ENCODE data around the gene S100B.

Gene S100B

DNA sequence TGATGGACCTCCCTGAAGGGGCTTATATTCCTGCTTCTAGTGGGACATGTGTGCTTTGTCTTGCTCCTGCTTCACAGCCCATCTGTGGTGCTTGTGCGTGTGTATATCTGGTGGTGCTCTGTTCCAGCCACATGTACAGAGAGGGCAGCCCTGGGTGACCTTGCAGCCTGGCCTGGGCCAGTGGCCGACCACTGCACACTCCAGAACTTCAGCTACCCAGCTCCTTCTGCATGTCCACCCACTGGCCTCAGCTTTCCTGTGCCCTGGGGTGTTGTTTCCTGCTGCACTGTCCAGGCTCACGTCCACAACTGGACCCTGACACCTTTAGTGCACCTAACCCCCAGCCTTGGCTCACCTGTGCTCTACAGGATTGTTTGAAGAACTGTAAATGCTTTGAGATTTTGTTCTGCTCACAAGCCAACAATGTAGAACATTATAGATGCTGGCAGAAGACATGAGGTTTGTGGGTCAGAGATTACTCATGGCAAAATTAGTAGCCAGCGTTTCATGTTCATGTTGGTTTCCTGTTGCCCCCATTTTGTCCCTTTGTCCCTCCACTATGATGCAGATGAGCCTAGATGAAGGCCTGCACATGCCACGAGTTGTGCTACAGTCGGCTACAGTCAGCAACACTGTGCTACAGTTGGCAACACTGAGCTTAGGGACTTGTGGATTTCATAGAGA lies 5.3 kb upstream of the S100B start:
- H3K9ac ChIP-seq (ENCODE audit: low read length): no peak overlapping the region
- H3K36me3 ChIP-seq (ENCODE audit: control insufficient read depth, insufficient read depth, low read length): no peaks in the 10 kb centered on the region
- no peaks in the 10 kb centered on the region for H3K4me1 ChIP-seq (ENCODE audit: control insufficient read depth, insufficient read depth, low read length)
- no peaks in the 10 kb centered on the region for H3K27me3 ChIP-seq (ENCODE audit: control insufficient read depth, insufficient read depth, low read length)
- H3K4me3 ChIP-seq (ENCODE audit: low read length): no peak overlapping the region
- no peaks in the 10 kb centered on the region for H3K9me3 ChIP-seq (ENCODE audit: control insufficient read depth, low read length)

DNA sequence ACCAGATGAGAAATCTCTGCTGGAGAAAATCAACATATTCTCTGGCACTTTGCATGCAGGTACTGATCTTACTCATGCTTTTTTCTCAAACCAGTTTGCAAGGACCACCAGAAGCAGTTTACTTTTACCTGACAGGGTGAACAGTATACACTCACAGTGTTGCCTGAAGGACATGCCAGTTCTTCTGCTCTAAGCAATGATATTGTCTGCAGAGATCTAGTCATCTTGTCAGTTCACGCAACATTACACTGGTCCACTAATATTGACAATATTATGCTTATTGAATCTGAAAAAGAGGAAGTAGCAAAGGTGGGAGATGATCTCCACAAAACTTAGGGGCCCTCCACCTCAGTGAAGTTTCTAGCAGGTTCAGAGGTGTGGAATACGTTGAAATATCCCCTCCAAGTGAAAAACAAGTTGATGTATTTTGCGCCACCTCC lies 3.8 kb upstream of the S100B start:
- Histone ChIP-seq H3K36me3 (ENCODE audit: control insufficient read depth, insufficient read depth, low read length) (no peaks in the 10 kb centered on the region), H3K4me1 (ENCODE audit: control insufficient read depth, insufficient read depth, low read length) (no peaks in the 10 kb centered on the region), H3K9ac (ENCODE audit: low read length) (no peak overlapping the region), H3K4me3 (ENCODE audit: low read length) (no peak overlapping the region), H3K9me3 (ENCODE audit: control insufficient read depth, low read length) (no peaks in the 10 kb centered on the region), H3K27me3 (ENCODE audit: control insufficient read depth, insufficient read depth, low read length) (no peaks in the 10 kb centered on the region)

DNA sequence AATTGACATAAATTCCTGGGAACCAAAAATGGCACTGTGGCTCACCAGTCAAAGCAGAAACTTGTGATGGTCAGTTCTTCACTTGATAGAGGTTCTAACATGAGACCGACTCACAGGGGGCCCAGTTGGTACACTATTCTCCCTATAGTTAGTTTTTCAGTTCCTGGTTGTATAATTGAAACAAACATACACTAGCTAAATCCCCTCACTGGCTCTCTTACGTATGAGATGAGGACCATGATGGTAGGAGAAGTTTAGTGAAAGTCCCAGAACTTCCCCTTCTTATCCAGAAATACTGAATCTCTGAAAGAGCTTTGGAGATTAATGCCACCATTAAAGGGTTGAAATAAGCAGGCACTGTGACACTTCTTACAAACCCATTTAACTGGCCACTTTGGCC lies 2.8 kb upstream of the S100B start:
- no peaks in the 10 kb centered on the region for H3K36me3 ChIP-seq (ENCODE audit: control insufficient read depth, insufficient read depth, low read length)
- no peaks in the 10 kb centered on the region for H3K27me3 ChIP-seq (ENCODE audit: control insufficient read depth, insufficient read depth, low read length)
- no peaks in the 10 kb centered on the region for H3K9me3 ChIP-seq (ENCODE audit: control insufficient read depth, low read length)
- no peak overlapping the region for H3K9ac ChIP-seq (ENCODE audit: low read length)
- H3K4me1 ChIP-seq (ENCODE audit: control insufficient read depth, insufficient read depth, low read length): peaks cover under 1% of the 10 kb centered on the region
- no peak overlapping the region for H3K4me3 ChIP-seq (ENCODE audit: low read length)

DNA sequence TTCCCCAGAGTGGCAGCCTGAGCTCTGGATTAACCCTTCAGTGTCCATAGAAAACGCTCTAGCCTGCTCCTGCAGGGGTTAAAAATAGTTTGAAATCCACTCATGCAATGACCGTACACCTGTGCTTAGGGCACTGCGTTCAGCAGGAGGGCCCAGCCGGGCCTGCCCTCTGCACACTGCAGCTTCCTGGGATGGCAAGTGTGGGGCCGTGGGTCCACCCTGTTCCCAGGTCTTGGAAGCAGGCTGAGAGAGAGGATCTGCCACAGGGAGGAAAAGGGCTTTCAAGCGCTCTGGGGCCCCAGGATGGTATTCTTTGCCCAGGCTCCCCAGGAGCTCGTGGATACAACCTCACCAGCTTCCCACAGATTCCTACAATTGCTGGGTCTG lies 1.5 kb upstream of the S100B start:
- Histone ChIP-seq H3K9ac (ENCODE audit: low read length) (no peak overlapping the region), H3K36me3 (ENCODE audit: control insufficient read depth, insufficient read depth, low read length) (no peaks in the 10 kb centered on the region), H3K27me3 (ENCODE audit: control insufficient read depth, insufficient read depth, low read length) (no peaks in the 10 kb centered on the region), H3K9me3 (ENCODE audit: control insufficient read depth, low read length) (no peaks in the 10 kb centered on the region), H3K4me1 (ENCODE audit: control insufficient read depth, insufficient read depth, low read length) (peaks cover 13% of the 10 kb centered on the region), H3K4me3 (ENCODE audit: low read length) (no peak overlapping the region)

DNA sequence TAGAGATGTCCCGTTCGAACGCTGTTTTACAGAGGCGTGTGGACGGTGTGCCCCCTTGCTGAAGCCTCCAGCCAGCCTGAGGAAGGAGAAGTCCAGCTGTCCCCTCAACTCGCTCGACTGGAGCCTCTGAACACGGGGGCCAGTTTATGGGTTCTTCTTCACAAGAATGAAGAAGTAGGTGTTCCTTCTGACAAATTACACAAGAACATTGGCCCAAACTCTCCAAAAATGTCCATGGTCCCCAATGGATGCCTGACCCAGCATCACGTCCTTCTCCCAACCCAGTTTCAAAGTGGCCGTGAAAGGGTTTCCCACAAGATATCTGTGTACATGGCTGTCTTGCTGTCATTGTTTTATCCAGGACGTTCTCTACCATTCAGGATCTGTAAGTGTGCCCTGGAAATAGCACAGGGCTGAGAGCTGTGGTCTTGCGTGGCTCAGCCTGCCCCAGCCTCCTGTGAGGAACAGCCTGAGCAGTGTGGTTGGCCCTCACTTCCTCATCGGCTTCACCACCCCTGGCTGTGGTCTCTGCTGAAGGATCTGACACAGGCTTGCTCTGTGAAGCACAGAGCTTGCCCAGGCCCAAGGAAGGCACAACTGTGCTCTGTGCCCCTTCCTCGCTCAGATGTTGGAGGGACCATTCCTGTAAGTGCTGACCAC lies 1.0 kb upstream of the S100B start:
- H3K27me3 ChIP-seq (ENCODE audit: control insufficient read depth, insufficient read depth, low read length): no peaks in the 10 kb centered on the region
- no peaks in the 10 kb centered on the region for H3K36me3 ChIP-seq (ENCODE audit: control insufficient read depth, insufficient read depth, low read length)
- H3K9me3 ChIP-seq (ENCODE audit: control insufficient read depth, low read length): no peaks in the 10 kb centered on the region
- no peak overlapping the region for H3K9ac ChIP-seq (ENCODE audit: low read length)
- H3K4me1 ChIP-seq (ENCODE audit: control insufficient read depth, insufficient read depth, low read length): peaks cover 18% of the 10 kb centered on the region
- H3K4me3 ChIP-seq (ENCODE audit: low read length): no peak overlapping the region

DNA sequence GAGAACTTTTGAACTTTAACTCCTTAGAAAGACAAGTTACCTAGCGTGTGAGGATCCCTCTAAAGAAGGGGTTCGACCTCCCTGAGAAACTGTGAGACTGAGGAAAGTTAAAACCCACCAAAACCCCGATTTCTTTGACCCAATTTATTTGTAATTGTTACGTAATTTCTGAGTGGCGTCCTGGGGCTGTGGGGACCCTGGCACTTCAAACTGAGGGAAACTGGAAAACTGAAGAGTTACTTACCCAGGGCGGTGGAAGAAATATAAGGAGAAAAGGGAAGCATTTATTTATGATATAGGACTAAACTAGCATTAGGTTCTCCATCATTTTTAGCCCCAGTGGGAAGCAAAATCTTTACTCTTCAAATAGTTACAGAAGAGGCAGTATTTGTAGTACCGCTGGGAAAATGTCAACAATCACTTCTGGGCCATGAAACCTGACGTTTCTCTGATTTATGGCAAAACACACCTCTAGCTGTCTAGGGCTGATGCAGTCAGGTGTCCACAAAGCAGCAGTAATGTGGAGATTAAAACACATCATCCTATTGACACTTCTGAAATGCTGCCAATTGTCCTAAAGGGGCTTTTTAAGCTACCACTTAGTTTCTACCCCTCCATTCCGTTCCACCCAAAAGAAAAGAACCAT lies 430 bp downstream of the S100B start:
- Histone ChIP-seq H3K4me1 (ENCODE audit: control insufficient read depth, insufficient read depth, low read length) (peaks cover 24% of the 10 kb centered on the region), H3K36me3 (ENCODE audit: control insufficient read depth, insufficient read depth, low read length) (no peaks in the 10 kb centered on the region), H3K9me3 (ENCODE audit: control insufficient read depth, low read length) (no peaks in the 10 kb centered on the region), H3K4me3 (ENCODE audit: low read length) (no peak overlapping the region), H3K9ac (ENCODE audit: low read length) (no peak overlapping the region), H3K27me3 (ENCODE audit: control insufficient read depth, insufficient read depth, low read length) (no peaks in the 10 kb centered on the region)

DNA sequence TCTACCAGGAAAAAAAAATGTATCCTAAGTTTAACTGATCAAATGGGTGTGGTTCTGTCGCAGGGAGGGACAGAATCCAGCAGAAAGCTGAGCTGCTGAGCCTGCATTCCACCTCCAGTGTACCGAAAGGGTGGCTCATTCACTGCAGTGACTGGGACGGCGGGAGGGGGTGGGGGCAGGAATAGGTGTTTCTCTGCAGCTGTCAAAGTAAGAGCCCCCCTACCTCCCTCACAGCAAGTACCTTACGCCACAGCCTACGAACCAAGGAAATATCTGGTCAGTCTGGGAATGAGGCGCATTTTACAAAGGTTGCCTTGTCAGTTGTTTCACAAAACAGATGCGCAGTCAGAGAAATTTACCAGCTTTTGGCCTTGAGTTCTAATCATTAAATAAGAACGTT lies 1.7 kb downstream of the S100B start:
- Histone ChIP-seq H3K27me3 (ENCODE audit: control insufficient read depth, insufficient read depth, low read length) (no peaks in the 10 kb centered on the region), H3K4me1 (ENCODE audit: control insufficient read depth, insufficient read depth, low read length) (peaks cover 34% of the 10 kb centered on the region), H3K4me3 (ENCODE audit: low read length) (no peak overlapping the region), H3K9ac (ENCODE audit: low read length) (no peak overlapping the region), H3K36me3 (ENCODE audit: control insufficient read depth, insufficient read depth, low read length) (no peaks in the 10 kb centered on the region), H3K9me3 (ENCODE audit: control insufficient read depth, low read length) (no peaks in the 10 kb centered on the region)

DNA sequence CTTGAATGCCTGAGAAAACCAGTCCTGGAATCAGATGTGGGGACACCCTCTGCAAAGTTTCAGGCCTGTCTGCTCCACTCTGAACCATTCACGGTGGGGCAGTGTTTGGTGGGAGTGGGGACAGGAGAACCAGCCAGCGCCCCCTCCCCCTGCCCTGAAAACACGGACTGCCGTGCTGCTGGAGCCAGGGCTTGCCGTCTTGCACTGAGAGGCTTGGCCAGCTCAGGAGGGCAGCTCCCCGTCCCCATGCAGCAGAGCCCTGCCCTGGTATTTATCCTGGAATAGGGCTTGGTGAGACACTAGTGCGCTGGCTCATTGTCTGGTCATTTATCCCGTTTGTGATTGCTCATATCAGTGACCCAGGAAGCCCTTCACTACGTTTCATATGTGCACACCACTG lies 3.9 kb downstream of the S100B start:
- no peak overlapping the region for H3K9ac ChIP-seq (ENCODE audit: low read length)
- H3K9me3 ChIP-seq (ENCODE audit: control insufficient read depth, low read length): no peaks in the 10 kb centered on the region
- no peak overlapping the region for H3K4me3 ChIP-seq (ENCODE audit: low read length)
- H3K36me3 ChIP-seq (ENCODE audit: control insufficient read depth, insufficient read depth, low read length): no peaks in the 10 kb centered on the region
- no peaks in the 10 kb centered on the region for H3K27me3 ChIP-seq (ENCODE audit: control insufficient read depth, insufficient read depth, low read length)
- peaks cover 34% of the 10 kb centered on the region for H3K4me1 ChIP-seq (ENCODE audit: control insufficient read depth, insufficient read depth, low read length)

DNA sequence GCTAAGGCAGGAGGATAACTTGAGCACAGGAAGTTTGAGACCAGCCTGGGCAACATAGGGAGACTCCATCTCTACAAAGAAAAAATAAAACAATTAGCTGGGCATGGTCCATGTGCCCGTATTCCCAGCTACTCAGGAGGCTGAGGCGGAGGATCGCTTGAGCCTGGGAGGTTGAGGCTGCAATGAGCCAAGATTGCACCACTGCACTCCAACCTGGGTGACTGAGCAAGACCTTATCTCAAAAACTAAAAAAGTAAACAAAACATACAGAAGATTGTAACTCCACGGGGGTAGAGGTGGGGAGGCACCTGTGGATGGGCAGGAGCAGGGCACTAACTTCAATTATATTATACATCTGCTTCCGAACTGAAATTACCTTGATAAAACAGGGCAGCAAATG lies 4.6 kb downstream of the S100B start:
- H3K4me1 ChIP-seq (ENCODE audit: control insufficient read depth, insufficient read depth, low read length): peaks cover 34% of the 10 kb centered on the region
- no peak overlapping the region for H3K9ac ChIP-seq (ENCODE audit: low read length)
- H3K36me3 ChIP-seq (ENCODE audit: control insufficient read depth, insufficient read depth, low read length): no peaks in the 10 kb centered on the region
- H3K4me3 ChIP-seq (ENCODE audit: low read length): no peak overlapping the region
- H3K27me3 ChIP-seq (ENCODE audit: control insufficient read depth, insufficient read depth, low read length): no peaks in the 10 kb centered on the region
- no peaks in the 10 kb centered on the region for H3K9me3 ChIP-seq (ENCODE audit: control insufficient read depth, low read length)

DNA sequence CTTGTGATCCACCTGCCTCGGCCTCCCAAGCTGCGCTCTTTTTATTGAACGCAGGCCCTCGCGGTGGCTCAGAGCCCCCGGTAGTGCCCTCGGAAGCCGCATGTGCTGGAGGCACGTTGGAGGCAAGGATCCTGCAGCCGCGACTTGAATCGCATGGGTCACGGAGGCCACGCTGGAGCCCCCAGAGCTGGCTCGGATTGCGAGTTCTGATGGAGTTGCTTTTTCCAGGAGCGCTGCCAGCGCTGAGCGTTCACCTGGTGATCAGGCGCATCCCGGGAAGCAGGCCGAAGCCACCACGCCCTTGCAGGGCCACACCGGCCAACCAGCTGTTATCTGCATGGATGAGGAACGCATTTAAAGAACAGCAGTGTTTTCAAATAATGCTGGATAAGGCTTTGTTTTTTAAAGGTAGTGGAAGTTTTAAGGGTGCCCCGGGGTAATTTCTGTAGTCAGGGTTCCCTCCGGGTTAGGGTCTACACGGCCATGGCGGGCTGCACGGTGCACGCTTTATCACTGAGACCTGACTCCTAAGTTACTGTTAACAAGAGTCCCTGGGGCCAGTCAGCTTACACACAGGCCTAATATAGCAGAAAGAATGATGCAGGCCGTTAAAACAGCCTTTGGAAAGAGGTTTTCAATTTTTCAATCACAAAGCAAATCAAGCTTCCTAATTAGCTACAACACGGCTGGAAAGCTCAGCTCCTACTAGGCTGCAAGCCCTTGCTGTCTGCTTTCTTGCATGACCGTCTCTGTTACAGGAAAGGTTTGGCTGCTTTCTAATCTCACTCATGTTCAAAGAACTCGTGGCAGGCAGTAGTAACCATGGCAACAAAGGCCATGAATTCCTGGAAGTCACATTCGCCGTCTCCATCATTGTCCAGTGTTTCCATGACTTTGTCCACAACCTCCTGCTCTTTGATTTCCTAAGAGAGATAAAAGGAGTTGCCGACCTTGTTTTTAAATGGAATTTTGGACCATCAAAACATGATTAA lies 6.0 kb downstream of the S100B start:
- Histone ChIP-seq H3K27me3 (ENCODE audit: control insufficient read depth, insufficient read depth, low read length) (no peaks in the 10 kb centered on the region), H3K9me3 (ENCODE audit: control insufficient read depth, low read length) (no peaks in the 10 kb centered on the region), H3K4me3 (ENCODE audit: low read length) (no peak overlapping the region), H3K9ac (ENCODE audit: low read length) (no peak overlapping the region), H3K36me3 (ENCODE audit: control insufficient read depth, insufficient read depth, low read length) (no peaks in the 10 kb centered on the region), H3K4me1 (ENCODE audit: control insufficient read depth, insufficient read depth, low read length) (peaks cover 34% of the 10 kb centered on the region)

DNA sequence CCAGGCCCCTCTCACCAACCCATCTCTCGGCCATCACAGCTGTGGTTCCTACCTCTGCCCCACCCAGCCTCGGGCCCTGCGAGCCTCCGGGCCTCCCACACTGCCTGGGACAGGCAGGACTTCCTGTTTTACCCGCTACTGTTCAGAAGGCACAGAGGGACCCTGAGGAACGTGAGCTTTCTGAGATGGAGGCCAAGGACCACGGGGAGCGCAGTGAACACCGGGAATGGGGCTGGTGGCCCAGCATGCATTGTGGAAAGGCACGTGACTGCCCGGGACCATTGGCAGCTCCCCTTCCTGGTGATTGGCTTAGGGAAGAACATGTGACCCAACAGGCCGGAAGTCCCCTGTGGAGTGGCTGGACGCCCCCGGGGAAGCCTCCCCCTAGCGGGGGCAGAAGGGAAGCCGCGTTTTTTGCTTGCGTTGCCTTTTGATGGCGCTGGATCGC lies 7.0 kb downstream of the S100B start:
- Histone ChIP-seq H3K4me3 (ENCODE audit: low read length) (no peak overlapping the region), H3K27me3 (ENCODE audit: control insufficient read depth, insufficient read depth, low read length) (no peaks in the 10 kb centered on the region), H3K4me1 (ENCODE audit: control insufficient read depth, insufficient read depth, low read length) (peaks cover 34% of the 10 kb centered on the region)

More for the DNA sequence above, 7.0 kb downstream of the S100B start:
- Histone ChIP-seq H3K36me3 (ENCODE audit: control insufficient read depth, insufficient read depth, low read length) (no peaks in the 10 kb centered on the region), H3K9ac (ENCODE audit: low read length) (no peak overlapping the region), H3K9me3 (ENCODE audit: control insufficient read depth, low read length) (no peaks in the 10 kb centered on the region)

Data from mucosa of stomach (tissue), 1 donor.